Keratinocyte (primary cell): Measurements from ENCODE around the gene ZBTB39. TPM values are rescaled to one million over a fixed set of nuclear protein-coding genes. Genes with fewer than 3 reads are reported as not detected.

ENCODE experiments used
- DNase-seq: peaks from one replicate; pipeline ENCODE4 v3.0.0-alpha.2; 2011; ENCODE audit warnings: low read depth, missing footprints, low spot score
- FAIRE-seq: peaks from 2 replicates; lab custom pipeline; 2011; peaks lifted over from hg19 to GRCh38; lab: Jason Lieb, UNC
- H2AFZ ChIP-seq: 2 replicates; pipeline ENCODE4 v1.6.0; 2012; ENCODE audit warnings: low read length, control low read depth, inconsistent platforms; ENCODE audit not compliant: control insufficient read depth
- H3K27ac ChIP-seq: 2 replicates; pipeline ENCODE4 v1.5.1; 2011; ENCODE audit warnings: low read length; ENCODE audit not compliant: control insufficient read depth, insufficient read depth
- H3K27me3 ChIP-seq: 3 replicates; pipeline ENCODE4 v1.6.0; 2011; ENCODE audit warnings: low read length; ENCODE audit not compliant: control insufficient read depth, insufficient read depth; ENCODE audit errors: extremely low read depth
- H3K36me3 ChIP-seq, 2 experiments: 2 replicates in 1 of 2; 3 replicates in 1 of 2; pipeline ENCODE4 v1.5.1; 2011; ENCODE audit warnings: low read length in 2 of 2, mild to moderate bottlenecking in 1 of 2; ENCODE audit not compliant: control insufficient read depth in 2 of 2, insufficient read depth in 2 of 2; ENCODE audit errors: extremely low read depth in 1 of 2
- H3K4me1 ChIP-seq: 3 replicates; pipeline ENCODE4 v1.5.1; 2011; ENCODE audit warnings: low read length; ENCODE audit not compliant: control insufficient read depth, insufficient read depth; ENCODE audit errors: extremely low read depth
- H3K4me2 ChIP-seq: 3 replicates; pipeline ENCODE4 v1.6.0; 2011; ENCODE audit warnings: low read depth, low read length; ENCODE audit not compliant: control insufficient read depth, insufficient read depth; ENCODE audit errors: extremely low read depth
- H3K4me3 ChIP-seq, 3 experiments: fragments of 200-600 bp in 1 of 3; sonication (generic) in 1 of 3; 2 replicates in 2 of 3; 3 replicates in 1 of 3; pipeline ENCODE4 v1.5.1; 2011 to 2016; ENCODE audit warnings: low read length in 3 of 3, mild to moderate bottlenecking in 3 of 3, control low read depth in 2 of 3, inconsistent platforms in 1 of 3, low read depth in 1 of 3, mixed read lengths in 1 of 3, mixed run types in 1 of 3, moderate library complexity in 1 of 3; ENCODE audit not compliant: control insufficient read depth in 2 of 3, insufficient read depth in 2 of 3; ENCODE audit errors: extremely low read depth in 1 of 3
- H3K79me2 ChIP-seq: 2 replicates; pipeline ENCODE4 v1.6.0; 2012; ENCODE audit warnings: low read length; ENCODE audit not compliant: control insufficient read depth, insufficient read depth
- H3K9ac ChIP-seq: 3 replicates; pipeline ENCODE4 v1.6.0; 2011; ENCODE audit warnings: low read length; ENCODE audit not compliant: control insufficient read depth, insufficient read depth; ENCODE audit errors: extremely low read depth
- H3K9me1 ChIP-seq: 3 replicates; pipeline ENCODE4 v1.6.0; 2011; ENCODE audit warnings: low read length; ENCODE audit not compliant: control insufficient read depth, insufficient read depth; ENCODE audit errors: extremely low read depth
- H3K9me3 ChIP-seq: 2 replicates; pipeline ENCODE4 v1.5.1; 2012; ENCODE audit warnings: low read depth, low read length; ENCODE audit not compliant: control insufficient read depth
- H4K20me1 ChIP-seq: 3 replicates; pipeline ENCODE4 v1.6.0; 2011; ENCODE audit warnings: low read length; ENCODE audit not compliant: control insufficient read depth, insufficient read depth; ENCODE audit errors: extremely low read depth
- CTCF ChIP-seq, 3 experiments: IDR thresholded peaks in 1 of 3; conservative IDR thresholded peaks in 1 of 3; optimal IDR thresholded peaks in 1 of 3; 2 replicates in 2 of 3; 3 replicates in 1 of 3; pipeline versions ENCODE3 to v1.5.1; 2011; ENCODE audit warnings: low read length in 3 of 3, mild to moderate bottlenecking in 3 of 3, moderate library complexity in 2 of 3, control low read depth in 1 of 3, inconsistent platforms in 1 of 3; ENCODE audit not compliant: insufficient read depth in 2 of 3; ENCODE audit errors: extremely low read depth in 1 of 3
- EZH2 ChIP-seq: IDR thresholded peaks from one replicate; pipeline ENCODE4 v1.6.1; 2012; ENCODE audit warnings: inconsistent platforms, mild to moderate bottlenecking, low read length, moderate library complexity
- dilution Hi-C: fragments of 300-500 bp; cut with MboI; formaldehyde crosslinking; loops from one replicate; pipeline ENCODE4 v1.7.0; 2020; ENCODE audit warnings: low sequenced_read_pairs; ENCODE audit not compliant: extremely low pct_ligation_motif_present
- polyA plus RNA-seq, 5 experiments: library from polyadenylated mRNA; depleted of rRNA in 3 of 5; stranded (reverse) in 3 of 5; stranded (forward) in 1 of 5; unstranded in 1 of 5; fragments of >200 nt; gene quantifications; 1 replicate in 1 of 5; 2 replicates in 3 of 5; 3 replicates in 1 of 5; pipeline versions ENCODE4 v1.2.1 to v1.2.3, GENCODE V29; 2011 to 2012; ENCODE audit warnings: missing spikeins in 2 of 5, low read depth in 1 of 5, low replicate concordance in 1 of 5

The ZBTB39 gene
- polyA plus RNA-seq, 1 donor (not counting 4 experiments of a cell fraction or from before 2014, with no cell fraction given) = 4.1 TPM

DNA sequence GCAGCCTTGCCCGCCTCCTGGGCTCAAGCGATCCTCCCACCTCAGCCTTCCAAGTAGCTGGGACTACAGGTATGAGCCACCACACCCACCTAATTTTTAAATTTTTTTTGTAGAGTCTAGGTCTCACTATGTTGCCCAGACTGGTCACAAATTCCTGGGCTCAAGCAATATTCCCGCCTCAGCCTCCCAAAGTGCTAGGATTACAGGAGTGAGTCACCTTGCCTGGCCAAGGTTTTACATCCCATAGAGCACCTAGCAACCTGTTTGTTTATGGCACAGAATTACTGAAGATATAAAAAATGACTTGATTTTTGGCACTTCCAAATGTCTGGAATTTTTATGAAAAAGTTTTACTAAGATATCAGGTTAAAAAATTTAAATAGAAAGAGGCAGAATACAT lies 27.1 kb upstream of the ZBTB39 start:
- no peak for FAIRE-seq
- TF ChIP-seq CTCF (optimal IDR thresholded peaks at IDR 0.05 in 1 of 3, IDR thresholded peaks at IDR 0.05 in 1 of 3, conservative IDR thresholded peaks at IDR 0.05 in 1 of 3; ENCODE audit: extremely low read depth in 1 of 3, insufficient read depth in 2 of 3, low read length in 3 of 3) (no peak), EZH2 (no peak)
- Histone ChIP-seq H3K79me2 (no peaks in the 10 kb centered on the region), H3K27me3 (peaks cover under 1% of the 10 kb centered on the region), H3K27ac (no peak overlapping the region), H3K36me3 (no peaks in the 10 kb centered on the region), H3K4me2 (peak overlapping the region; percentile 34), H2AFZ (no peak overlapping the region), H3K9me3 (no peaks in the 10 kb centered on the region), H3K4me1 (peaks cover 29% of the 10 kb centered on the region), H3K4me3 (no peak overlapping the region), H4K20me1 (no peaks in the 10 kb centered on the region), H3K9ac (no peak overlapping the region), H3K9me1 (no peaks in the 10 kb centered on the region)
- DNase-seq = peak; percentile 17
- dilution Hi-C loops = no loop called here

DNA sequence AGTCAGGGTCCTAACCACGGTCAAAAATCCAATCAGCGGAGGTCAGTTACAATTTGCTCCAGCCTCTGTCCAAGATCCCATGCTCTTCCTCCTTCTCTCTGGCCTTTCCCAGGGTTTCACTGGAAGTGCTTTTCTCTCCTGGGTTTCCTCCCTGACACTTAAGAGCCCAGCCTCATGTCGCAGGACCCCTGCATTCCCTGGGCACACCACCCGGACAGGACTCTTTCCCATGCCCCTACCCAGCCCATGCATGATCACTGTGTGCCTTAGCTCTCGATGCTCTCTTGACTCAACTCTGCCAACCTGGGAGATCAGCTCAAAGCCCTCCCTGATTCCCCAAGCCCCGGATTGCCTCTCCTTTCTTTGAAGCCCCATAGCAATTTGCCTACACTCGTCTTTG lies 25.4 kb upstream of the ZBTB39 start:
- dilution Hi-C loops = no loop called here
- no peak overlapping the region for H3K4me3 ChIP-seq
- no peaks in the 10 kb centered on the region for H3K79me2 ChIP-seq
- DNase-seq = no peak
- no peak overlapping the region for H3K27ac ChIP-seq
- peaks cover 10% of the 10 kb centered on the region for H3K27me3 ChIP-seq
- H4K20me1 ChIP-seq = no peaks in the 10 kb centered on the region
- no peaks in the 10 kb centered on the region for H3K9me3 ChIP-seq
- H3K9ac ChIP-seq = no peak overlapping the region
- peak overlapping the region; percentile 60 for H3K4me2 ChIP-seq
- no peaks in the 10 kb centered on the region for H3K36me3 ChIP-seq
- no peak for FAIRE-seq
- TF ChIP-seq EZH2 (no peak), CTCF (optimal IDR thresholded peaks at IDR 0.05 in 1 of 3, IDR thresholded peaks at IDR 0.05 in 1 of 3, conservative IDR thresholded peaks at IDR 0.05 in 1 of 3; ENCODE audit: extremely low read depth in 1 of 3, insufficient read depth in 2 of 3, low read length in 3 of 3) (no peak)
- H2AFZ ChIP-seq = peak overlapping the region; percentile 24
- H3K9me1 ChIP-seq = no peaks in the 10 kb centered on the region
- peaks cover 29% of the 10 kb centered on the region for H3K4me1 ChIP-seq
